ENCODE data around the gene CREB3L2. TPM values are rescaled to one million over a fixed set of nuclear protein-coding genes. Genes with fewer than 3 reads are reported as not detected.

Gene CREB3L2
- total and polyA plus RNA-seq, 11 donors = 4.0 to 40.6 (median 21.8) TPM

GRCh38 chr7:137935884-137936508 lies 65.9 kb downstream of the CREB3L2 start:
- Histone ChIP-seq H3K36me3 (no peaks in the 10 kb centered on the region), H3K9me3 (no peaks in the 10 kb centered on the region), H3K27me3 (no peaks in the 10 kb centered on the region), H3K27ac (peak overlapping the region in 6 of 12 donors; percentile 17 to 83 (median 46)), H3K4me3 (peak overlapping the region in 2 of 12 donors; percentile 28 to 52), H3K4me1 (peaks cover 0 to 81% (median 60%) of the 10 kb centered on the region in 12 donors)
- WGBS, 4 donors = 71 to 80% (median 73%) methylated on average over 7 of the region's 7 CpGs
- DNase-seq (peak in 1 of 5 donors; percentile 36), ATAC-seq (peak in 2 of 4 donors; percentile 33 to 52)
- intact Hi-C loops (cut with DNase I) = no loop called here
- no peak for TF ChIP-seq POLR2A (IDR thresholded peaks at IDR 0.05)
- TF ChIP-seq, protein P1, sequence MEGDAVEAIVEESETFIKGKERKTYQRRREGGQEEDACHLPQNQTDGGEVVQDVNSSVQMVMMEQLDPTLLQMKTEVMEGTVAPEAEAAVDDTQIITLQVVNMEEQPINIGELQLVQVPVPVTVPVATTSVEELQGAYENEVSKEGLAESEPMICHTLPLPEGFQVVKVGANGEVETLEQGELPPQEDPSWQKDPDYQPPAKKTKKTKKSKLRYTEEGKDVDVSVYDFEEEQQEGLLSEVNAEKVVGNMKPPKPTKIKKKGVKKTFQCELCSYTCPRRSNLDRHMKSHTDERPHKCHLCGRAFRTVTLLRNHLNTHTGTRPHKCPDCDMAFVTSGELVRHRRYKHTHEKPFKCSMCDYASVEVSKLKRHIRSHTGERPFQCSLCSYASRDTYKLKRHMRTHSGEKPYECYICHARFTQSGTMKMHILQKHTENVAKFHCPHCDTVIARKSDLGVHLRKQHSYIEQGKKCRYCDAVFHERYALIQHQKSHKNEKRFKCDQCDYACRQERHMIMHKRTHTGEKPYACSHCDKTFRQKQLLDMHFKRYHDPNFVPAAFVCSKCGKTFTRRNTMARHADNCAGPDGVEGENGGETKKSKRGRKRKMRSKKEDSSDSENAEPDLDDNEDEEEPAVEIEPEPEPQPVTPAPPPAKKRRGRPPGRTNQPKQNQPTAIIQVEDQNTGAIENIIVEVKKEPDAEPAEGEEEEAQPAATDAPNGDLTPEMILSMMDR (IDR thresholded peaks at IDR 0.05) = no peak

- Histone ChIP-seq H3K36me3 (no peaks in the 10 kb centered on the region), H3K27me3 (no peaks in the 10 kb centered on the region), H3K4me3 (peak overlapping the region in 4 of 12 donors; percentile 0 to 52 (median 30)), H3K4me1 (peaks cover 0 to 80% (median 56%) of the 10 kb centered on the region in 12 donors), H3K9me3 (no peaks in the 10 kb centered on the region), H3K27ac (peak overlapping the region in 7 of 12 donors; percentile 4 to 83 (median 23))
- TF ChIP-seq, protein P1 (IDR thresholded peaks at IDR 0.05) = no peak
- TF ChIP-seq POLR2A (IDR thresholded peaks at IDR 0.05) = no peak
- DNase-seq = no peak
- no peak for ATAC-seq
- 65 to 72% (median 69%) methylated on average over 8 of the region's 8 CpGs for WGBS, 4 donors
- intact Hi-C loops (cut with DNase I) = no loop called here
These were observed 66.7 kb downstream of the CREB3L2 start for GRCh38 chr7:137934941-137935883.

GRCh38 chr7:137934176-137934826 lies 67.6 kb downstream of the CREB3L2 start:
- Histone ChIP-seq H3K27me3 (no peaks in the 10 kb centered on the region), H3K4me3 (peak overlapping the region in 2 of 12 donors; percentile 0 to 52), H3K9me3 (no peaks in the 10 kb centered on the region), H3K27ac (peak overlapping the region in 7 of 12 donors; percentile 21 to 83 (median 68)), H3K36me3 (no peaks in the 10 kb centered on the region), H3K4me1 (peaks cover 0 to 74% (median 53%) of the 10 kb centered on the region in 12 donors)
- ATAC-seq (no peak), DNase-seq (no peak)
- intact Hi-C loops (cut with DNase I) = no loop called here
- 68 to 75% (median 74%) methylated on average over 4 of the region's 4 CpGs for WGBS, 4 donors
- no peak for TF ChIP-seq POLR2A (IDR thresholded peaks at IDR 0.05)
- TF ChIP-seq, protein P1 (IDR thresholded peaks at IDR 0.05) = no peak
